ENCODE data around the gene RPRD1A. TPM values are rescaled to one million over a fixed set of nuclear protein-coding genes. Genes with fewer than 3 reads are reported as not detected.

RPRD1A gene
- total RNA-seq (2022; extraction: Qiagen RNA extraction), result 16.7 to 24.5 TPM (median 22.1 TPM) in 5 replicates

GRCh38 chr18:36067055-36067957 lies at the start of gene RPRD1A:
Gene RPRD1A, minus strand, starts transcription at chr18:36067559. Its CDS starts 155 bp downstream, at chr18:36067404.

GRCh38 chr18:35972197-35973000 lies 95.0 kb downstream of the RPRD1A start, which contains the start of gene RMP24:
Gene RMP24, plus strand, starts transcription at chr18:35972679.

Other genes starting within 250 kb of the RPRD1A start
- gene SLC39A6, start 61.8 kb upstream of the RPRD1A start, total RNA-seq (2022; extraction: Qiagen RNA extraction), result 39.6 to 57.6 TPM (median 51.0 TPM) in 5 replicates
- gene ELP2, start 62.3 kb upstream of the RPRD1A start, total RNA-seq (2022; extraction: Qiagen RNA extraction), result 32.6 to 38.1 TPM (median 34.9 TPM) in 5 replicates
- gene MOCOS, start 119.9 kb upstream of the RPRD1A start, total RNA-seq (2022; extraction: Qiagen RNA extraction), result 2.5 to 3.7 TPM (median 3.1 TPM) in 5 replicates
- 1.9 to 2.8 TPM (median 2.6 TPM) in 5 replicates for gene FHOD3, start 230.2 kb upstream of the RPRD1A start, total RNA-seq (2022; extraction: Qiagen RNA extraction)